SK-N-SH (cell line): ENCODE data around the gene AP2A2. TPM values are rescaled to one million over a fixed set of nuclear protein-coding genes. Genes with fewer than 3 reads are reported as not detected.

Experiments
- CTCF ChIA-PET: fragments of 300-600, 350-600 bp; formaldehyde crosslinking; extraction: SDS; loops from one replicate; lab custom pipeline; 2021; lab: Yijun Ruan, JAX
- POLR2A ChIA-PET: fragments of 350-600 bp; sonication (Branson Sonifier 250); formaldehyde crosslinking; extraction: SDS; loops from one replicate; lab custom pipeline; 2020; ENCODE audit warnings: antibody characterized with exemption, inconsistent platforms; lab: Yijun Ruan, JAX
- DNase-seq: peaks from one replicate; pipeline ENCODE4 v3.0.0; 2012
- H2AFZ ChIP-seq: fragments of 200-600 bp; sonication (generic); 2 replicates; pipeline ENCODE4 v1.8.1; 2016; ENCODE audit warnings: antibody characterized with exemption, mild to moderate bottlenecking, low read depth
- H3F3A ChIP-seq: fragments of 200-600 bp; sonication (generic); replicated peaks from 2 replicates; pipeline ENCODE3; 2016; ENCODE audit warnings: antibody characterized with exemption, mild to moderate bottlenecking; ENCODE audit not compliant: insufficient read depth
- H3K27ac ChIP-seq, 2 experiments: fragments of 200-500 bp in 1 of 2; fragments of 200-600 bp in 1 of 2; sonication (Bioruptor generic) in 1 of 2; sonication (generic), shearing (Covaris generic) in 1 of 2; 2 replicates each; pipeline versions ENCODE4 v1.5.1 to v1.6.1; 2014 to 2016; ENCODE audit warnings: low read depth in 2 of 2, inconsistent platforms in 1 of 2, low read length in 1 of 2, mild to moderate bottlenecking in 1 of 2, mixed read lengths in 1 of 2
- H3K27me3 ChIP-seq: fragments of 200-600 bp; sonication (generic), shearing (Covaris generic); 2 replicates; pipeline ENCODE4 v1.6.1; 2016; ENCODE audit warnings: mixed run types; ENCODE audit not compliant: insufficient read depth
- H3K36me3 ChIP-seq, 2 experiments: fragments of 200-500 bp in 1 of 2; fragments of 200-600 bp in 1 of 2; sonication (Bioruptor generic) in 1 of 2; sonication (generic) in 1 of 2; replicated peaks in 1 of 2; 2 replicates each; pipeline versions ENCODE3 to v1.5.1; 2014 to 2016; ENCODE audit warnings: low read length in 1 of 2, mild to moderate bottlenecking in 1 of 2; ENCODE audit not compliant: insufficient read depth in 2 of 2, control insufficient read depth in 1 of 2
- H3K4me1 ChIP-seq, 2 experiments: fragments of 200-500 bp in 1 of 2; fragments of 200-600 bp in 1 of 2; sonication (Bioruptor generic) in 1 of 2; sonication (generic), shearing (Covaris generic) in 1 of 2; 2 replicates each; pipeline versions ENCODE4 v1.5.1 to v1.6.1; 2014 to 2016; ENCODE audit warnings: low read depth in 1 of 2, low read length in 1 of 2, mixed run types in 1 of 2; ENCODE audit not compliant: insufficient read depth in 2 of 2, control insufficient read depth in 1 of 2
- H3K4me2 ChIP-seq: fragments of 200-600 bp; sonication (generic), shearing (Covaris generic); 2 replicates; pipeline ENCODE4 v1.6.1; 2017; ENCODE audit warnings: mixed run types
- H3K4me3 ChIP-seq, 2 experiments: fragments of 200-500 bp in 1 of 2; fragments of 200-600 bp in 1 of 2; sonication (Bioruptor generic) in 1 of 2; sonication (generic), shearing (Covaris generic) in 1 of 2; 2 replicates each; pipeline versions ENCODE4 v1.5.1 to v1.8.1; 2014 to 2016; ENCODE audit warnings: low read depth in 2 of 2, inconsistent platforms in 1 of 2, low read length in 1 of 2, mild to moderate bottlenecking in 1 of 2, mixed read lengths in 1 of 2, moderate library complexity in 1 of 2
- H3K79me2 ChIP-seq: fragments of 200-600 bp; sonication (generic); 2 replicates; pipeline ENCODE4 v1.8.1; 2017; ENCODE audit warnings: mild to moderate bottlenecking; ENCODE audit not compliant: insufficient read depth
- H3K9ac ChIP-seq: fragments of 200-600 bp; sonication (generic); 2 replicates; pipeline ENCODE4 v1.6.1; 2017; ENCODE audit warnings: mixed run types
- H3K9me2 ChIP-seq: fragments of 200-600 bp; sonication (generic); 2 replicates; pipeline ENCODE4 v1.6.1; 2017; ENCODE audit warnings: mixed run types
- H3K9me3 ChIP-seq: fragments of 200-600 bp; sonication (generic); 2 replicates; pipeline ENCODE4 v1.6.1; 2017; ENCODE audit warnings: mixed run types, mild to moderate bottlenecking, moderate library complexity
- H4K20me1 ChIP-seq: fragments of 200-600 bp; sonication (generic); 2 replicates; pipeline ENCODE4 v1.6.1; 2017; ENCODE audit warnings: mild to moderate bottlenecking, mixed run types; ENCODE audit not compliant: insufficient read depth
- EP300 ChIP-seq, 2 experiments: IDR thresholded peaks; 2 replicates each; pipeline versions ENCODE4 v1.4.0 to v1.6.1; 2012; ENCODE audit warnings: borderline replicate concordance in 1 of 2, low read depth in 1 of 2, low read length in 1 of 2
- FOSL2 ChIP-seq: IDR thresholded peaks from 2 replicates; pipeline ENCODE4 v1.4.0; 2012; ENCODE audit warnings: low read depth, mild to moderate bottlenecking, moderate library complexity, borderline replicate concordance
- FOXJ3 ChIP-seq: sonication (generic); formaldehyde crosslinking; IDR thresholded peaks from 2 replicates; pipeline ENCODE4 v1.5.1; 2020; ENCODE audit warnings: mild to moderate bottlenecking, missing genetic modification reagents
- FOXM1 ChIP-seq: IDR thresholded peaks from 2 replicates; pipeline ENCODE4 v1.4.0; 2012; ENCODE audit warnings: low read depth, mild to moderate bottlenecking
- GABPA ChIP-seq: IDR thresholded peaks from 2 replicates; pipeline ENCODE4 v1.4.0; 2012; ENCODE audit warnings: low read depth, mild to moderate bottlenecking
- GATA2 ChIP-seq: sonication (generic); formaldehyde crosslinking; IDR thresholded peaks from 2 replicates; pipeline ENCODE4 v1.5.0; 2020; ENCODE audit warnings: mild to moderate bottlenecking, missing genetic modification reagents
- JUND ChIP-seq: IDR thresholded peaks from 2 replicates; pipeline ENCODE4 v1.4.0; 2012
- MEF2A ChIP-seq: IDR thresholded peaks from 2 replicates; pipeline ENCODE4 v1.4.0; 2012; ENCODE audit warnings: low read depth, borderline replicate concordance
- MXI1 ChIP-seq: IDR thresholded peaks from 2 replicates; pipeline ENCODE4 v1.6.1; 2012; ENCODE audit warnings: mild to moderate bottlenecking, low read depth, low read length, improper control_type of control experiment
- NFIC ChIP-seq: IDR thresholded peaks from 2 replicates; pipeline ENCODE4 v1.4.0; 2012; ENCODE audit warnings: borderline replicate concordance
- NRF1 ChIP-seq: IDR thresholded peaks from 2 replicates; pipeline ENCODE4 v1.6.1; 2012; ENCODE audit warnings: low read depth, mild to moderate bottlenecking, low read length
- SIN3A ChIP-seq: IDR thresholded peaks from 2 replicates; pipeline ENCODE4 v1.6.1; 2012; ENCODE audit warnings: low read depth, mild to moderate bottlenecking, low read length, moderate library complexity, borderline replicate concordance
- SMC3 ChIP-seq: IDR thresholded peaks from 2 replicates; pipeline ENCODE4 v1.6.1; 2012; ENCODE audit warnings: low read depth, low read length, improper control_type of control experiment
- TAF1 ChIP-seq: IDR thresholded peaks from 2 replicates; pipeline ENCODE4 v1.6.1; 2012; ENCODE audit warnings: low read depth, mild to moderate bottlenecking, low read length, moderate library complexity, borderline replicate concordance
- TCF12 ChIP-seq: IDR thresholded peaks from 2 replicates; pipeline ENCODE4 v1.4.0; 2012
- TEAD4 ChIP-seq: IDR thresholded peaks from 2 replicates; pipeline ENCODE4 v1.4.0; 2012; ENCODE audit warnings: mild to moderate bottlenecking, borderline replicate concordance; ENCODE audit not compliant: insufficient read depth
- YY1 ChIP-seq: IDR thresholded peaks from 2 replicates; pipeline ENCODE4 v1.4.0; 2012; ENCODE audit warnings: low read depth, mild to moderate bottlenecking
- WGBS: methylation state at CpG from one replicate; pipeline ENCODE4 v1.1.6; 2017; ENCODE audit warnings: low lambda C conversion rate; 5-methylcytosine and 5-hydroxymethylcytosine counted together
- polyA plus RNA-seq, 3 experiments: library from polyadenylated mRNA; depleted of rRNA; stranded (reverse); fragments of >200 nt; gene quantifications; 2 replicates each; pipeline ENCODE4 v1.2.3, GENCODE V29; 2012
- TF ChIP-seq, protein P1 (sequence below): IDR thresholded peaks from 2 replicates; pipeline ENCODE4 v1.4.0; 2012; ENCODE audit warnings: low read depth
- TF ChIP-seq, protein P2 (sequence below): fragments of 200-600 bp; sonication (generic); IDR thresholded peaks from 2 replicates; pipeline ENCODE4 v1.6.1; 2017; ENCODE audit warnings: antibody characterized with exemption, mild to moderate bottlenecking, moderate library complexity
- TF ChIP-seq, protein P3 (sequence below): fragments of 150-350 bp; IDR thresholded peaks from 2 replicates; pipeline ENCODE4 v1.6.1; 2017; ENCODE audit warnings: antibody characterized with exemption, low read length, low read depth, borderline replicate concordance
- TF ChIP-seq, protein P4 (sequence below): IDR thresholded peaks from 2 replicates; pipeline ENCODE4; 2012

AP2A2 gene
- polyA plus RNA-seq, 1 of the 3 experiments (the other 2 are of a cell fraction): 42.7 TPM

DNA sequence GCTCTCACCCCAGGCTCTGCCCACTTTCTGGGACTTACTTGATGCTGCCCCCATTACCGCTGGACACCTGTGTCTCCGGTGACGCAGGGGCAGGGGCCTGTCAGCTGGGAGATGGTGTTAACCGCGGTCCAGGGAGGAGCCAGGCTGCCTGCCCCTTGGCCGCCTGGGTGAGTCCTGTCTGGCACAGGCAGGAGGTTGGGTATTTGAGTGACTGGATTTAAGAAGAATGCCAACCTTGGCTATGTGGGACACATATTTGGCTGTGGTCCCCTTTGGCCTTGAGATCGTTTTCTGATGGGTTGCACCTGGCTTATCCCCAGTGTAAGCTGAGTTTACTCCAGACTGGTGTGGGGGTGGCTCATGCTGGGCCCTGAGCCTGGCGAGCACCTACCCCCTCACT, 108.3 kb downstream of the AP2A2 start:
- H3K4me2 ChIP-seq: no peak overlapping the region
- no peak for DNase-seq
- 78% methylated on average over 4 of the region's 8 CpGs for WGBS
- no peaks in the 10 kb centered on the region for H3K36me3 ChIP-seq
- no peaks in the 10 kb centered on the region for H3F3A ChIP-seq
- H3K9ac ChIP-seq: no peak overlapping the region
- no peaks in the 10 kb centered on the region for H3K79me2 ChIP-seq
- no peak overlapping the region for H3K27ac ChIP-seq
- H3K4me3 ChIP-seq: no peak overlapping the region
- CTCF ChIA-PET: interaction anchor here (0.9 kb wide), 1 partner anchor 16 kb away, joined by 5 read pairs; no protein-coding TSS in a partner anchor
- H3K4me1 ChIP-seq: no peaks in the 10 kb centered on the region
- no peaks in the 10 kb centered on the region for H3K9me2 ChIP-seq
- no peaks in the 10 kb centered on the region for H3K27me3 ChIP-seq
- POLR2A ChIA-PET: no interaction called here
- no peaks in the 10 kb centered on the region for H4K20me1 ChIP-seq
- H2AFZ ChIP-seq: no peak overlapping the region
- no peaks in the 10 kb centered on the region for H3K9me3 ChIP-seq
- no peak for TF ChIP-seq FOSL2
- TF ChIP-seq TEAD4: no peak
- no peak for TF ChIP-seq NRF1
- no peak for TF ChIP-seq TCF12
- TF ChIP-seq MEF2A: no peak
- TF ChIP-seq YY1: no peak
- no peak for TF ChIP-seq SIN3A
- no peak for TF ChIP-seq GABPA
- TF ChIP-seq TAF1: no peak
- TF ChIP-seq, protein P1, sequence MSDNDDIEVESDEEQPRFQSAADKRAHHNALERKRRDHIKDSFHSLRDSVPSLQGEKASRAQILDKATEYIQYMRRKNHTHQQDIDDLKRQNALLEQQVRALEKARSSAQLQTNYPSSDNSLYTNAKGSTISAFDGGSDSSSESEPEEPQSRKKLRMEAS: no peak
- no peak for TF ChIP-seq JUND
- TF ChIP-seq NFIC: no peak
- TF ChIP-seq FOXM1: no peak
- TF ChIP-seq, protein P2, sequence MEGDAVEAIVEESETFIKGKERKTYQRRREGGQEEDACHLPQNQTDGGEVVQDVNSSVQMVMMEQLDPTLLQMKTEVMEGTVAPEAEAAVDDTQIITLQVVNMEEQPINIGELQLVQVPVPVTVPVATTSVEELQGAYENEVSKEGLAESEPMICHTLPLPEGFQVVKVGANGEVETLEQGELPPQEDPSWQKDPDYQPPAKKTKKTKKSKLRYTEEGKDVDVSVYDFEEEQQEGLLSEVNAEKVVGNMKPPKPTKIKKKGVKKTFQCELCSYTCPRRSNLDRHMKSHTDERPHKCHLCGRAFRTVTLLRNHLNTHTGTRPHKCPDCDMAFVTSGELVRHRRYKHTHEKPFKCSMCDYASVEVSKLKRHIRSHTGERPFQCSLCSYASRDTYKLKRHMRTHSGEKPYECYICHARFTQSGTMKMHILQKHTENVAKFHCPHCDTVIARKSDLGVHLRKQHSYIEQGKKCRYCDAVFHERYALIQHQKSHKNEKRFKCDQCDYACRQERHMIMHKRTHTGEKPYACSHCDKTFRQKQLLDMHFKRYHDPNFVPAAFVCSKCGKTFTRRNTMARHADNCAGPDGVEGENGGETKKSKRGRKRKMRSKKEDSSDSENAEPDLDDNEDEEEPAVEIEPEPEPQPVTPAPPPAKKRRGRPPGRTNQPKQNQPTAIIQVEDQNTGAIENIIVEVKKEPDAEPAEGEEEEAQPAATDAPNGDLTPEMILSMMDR: no peak
- no peak for TF ChIP-seq EP300 (IDR thresholded peaks at IDR 0.05; ENCODE audit: borderline replicate concordance in 1 of 2, low read depth in 1 of 2, low read length in 1 of 2)

DNA sequence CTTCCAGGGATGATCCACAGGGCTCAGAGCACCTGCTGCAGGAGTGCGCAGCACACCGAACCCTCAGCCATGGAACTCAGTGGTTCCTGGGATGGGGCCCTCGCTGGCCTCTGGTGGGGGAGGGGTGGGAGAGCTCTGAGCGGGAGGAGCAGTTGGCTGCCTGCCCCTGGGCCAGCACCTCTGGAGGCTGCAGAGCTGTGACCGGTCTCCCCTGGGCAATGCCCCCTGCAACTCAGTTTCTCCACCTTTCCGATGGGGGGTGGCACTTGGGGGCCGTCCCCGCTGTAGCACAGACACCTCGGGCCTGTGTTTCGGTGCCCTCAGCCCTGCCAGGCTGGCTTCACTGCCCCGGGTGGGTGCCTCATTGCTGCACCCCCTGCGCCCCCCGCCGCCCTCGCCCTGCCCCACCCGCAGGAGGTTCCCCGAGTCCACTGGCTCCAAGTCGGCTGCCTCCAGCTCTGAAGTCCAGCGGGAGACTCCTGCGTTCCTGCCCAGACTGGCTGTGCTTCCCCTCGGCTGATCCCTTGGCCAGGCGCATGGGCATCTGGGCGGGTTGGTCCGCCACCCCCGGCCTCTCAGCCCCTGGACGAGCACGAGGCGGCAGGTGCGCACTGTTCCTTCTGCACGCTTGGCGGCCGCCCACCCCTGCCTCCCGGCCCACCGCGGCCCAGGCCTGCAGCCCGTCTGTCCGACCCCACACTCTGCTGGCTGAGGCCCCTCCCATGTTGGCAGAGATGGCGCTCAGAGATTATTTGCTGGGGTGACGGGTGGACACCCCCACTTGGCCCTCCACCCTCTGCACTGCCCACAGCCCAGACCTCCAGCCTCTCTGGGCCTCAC, 109.0 kb downstream of the AP2A2 start:
- H3K9me2 ChIP-seq: no peaks in the 10 kb centered on the region
- TF ChIP-seq TAF1 (no peak), FOXM1 (no peak), GATA2 (CRISPR knock-in tag) (no peak), FOXJ3 (no peak), MXI1 (no peak), SMC3 (no peak)
- TF ChIP-seq, protein P3, sequence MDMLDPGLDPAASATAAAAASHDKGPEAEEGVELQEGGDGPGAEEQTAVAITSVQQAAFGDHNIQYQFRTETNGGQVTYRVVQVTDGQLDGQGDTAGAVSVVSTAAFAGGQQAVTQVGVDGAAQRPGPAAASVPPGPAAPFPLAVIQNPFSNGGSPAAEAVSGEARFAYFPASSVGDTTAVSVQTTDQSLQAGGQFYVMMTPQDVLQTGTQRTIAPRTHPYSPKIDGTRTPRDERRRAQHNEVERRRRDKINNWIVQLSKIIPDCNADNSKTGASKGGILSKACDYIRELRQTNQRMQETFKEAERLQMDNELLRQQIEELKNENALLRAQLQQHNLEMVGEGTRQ: no peak
- TF ChIP-seq, protein P4, sequence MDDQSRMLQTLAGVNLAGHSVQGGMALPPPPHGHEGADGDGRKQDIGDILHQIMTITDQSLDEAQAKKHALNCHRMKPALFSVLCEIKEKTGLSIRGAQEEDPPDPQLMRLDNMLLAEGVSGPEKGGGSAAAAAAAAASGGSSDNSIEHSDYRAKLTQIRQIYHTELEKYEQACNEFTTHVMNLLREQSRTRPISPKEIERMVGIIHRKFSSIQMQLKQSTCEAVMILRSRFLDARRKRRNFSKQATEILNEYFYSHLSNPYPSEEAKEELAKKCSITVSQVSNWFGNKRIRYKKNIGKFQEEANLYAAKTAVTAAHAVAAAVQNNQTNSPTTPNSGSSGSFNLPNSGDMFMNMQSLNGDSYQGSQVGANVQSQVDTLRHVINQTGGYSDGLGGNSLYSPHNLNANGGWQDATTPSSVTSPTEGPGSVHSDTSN: no peak
- TF ChIP-seq, protein P2: no peak
- H3K79me2 ChIP-seq: no peaks in the 10 kb centered on the region
- WGBS: 50% methylated on average over 2 of the region's 39 CpGs
- H3F3A ChIP-seq: no peaks in the 10 kb centered on the region
- H3K9me3 ChIP-seq: no peaks in the 10 kb centered on the region
- H3K36me3 ChIP-seq: no peaks in the 10 kb centered on the region
- H3K9ac ChIP-seq: no peak overlapping the region
- POLR2A ChIA-PET: no interaction called here
- H3K4me3 ChIP-seq: no peak overlapping the region
- H3K27ac ChIP-seq: no peak overlapping the region
- no peak overlapping the region for H2AFZ ChIP-seq
- no peaks in the 10 kb centered on the region for H3K4me1 ChIP-seq
- no peak for DNase-seq
- CTCF ChIA-PET: no interaction called here
- H3K4me2 ChIP-seq: no peak overlapping the region
- no peaks in the 10 kb centered on the region for H4K20me1 ChIP-seq
- no peaks in the 10 kb centered on the region for H3K27me3 ChIP-seq
